GM04504 (cell line): ENCODE measurements around the gene TBX15.

Experiments used
- DNase-seq: peaks from one replicate; pipeline ENCODE4 v3.0.0-alpha.2; 2012; ENCODE audit warnings: low read depth

Gene TBX15

DNA sequence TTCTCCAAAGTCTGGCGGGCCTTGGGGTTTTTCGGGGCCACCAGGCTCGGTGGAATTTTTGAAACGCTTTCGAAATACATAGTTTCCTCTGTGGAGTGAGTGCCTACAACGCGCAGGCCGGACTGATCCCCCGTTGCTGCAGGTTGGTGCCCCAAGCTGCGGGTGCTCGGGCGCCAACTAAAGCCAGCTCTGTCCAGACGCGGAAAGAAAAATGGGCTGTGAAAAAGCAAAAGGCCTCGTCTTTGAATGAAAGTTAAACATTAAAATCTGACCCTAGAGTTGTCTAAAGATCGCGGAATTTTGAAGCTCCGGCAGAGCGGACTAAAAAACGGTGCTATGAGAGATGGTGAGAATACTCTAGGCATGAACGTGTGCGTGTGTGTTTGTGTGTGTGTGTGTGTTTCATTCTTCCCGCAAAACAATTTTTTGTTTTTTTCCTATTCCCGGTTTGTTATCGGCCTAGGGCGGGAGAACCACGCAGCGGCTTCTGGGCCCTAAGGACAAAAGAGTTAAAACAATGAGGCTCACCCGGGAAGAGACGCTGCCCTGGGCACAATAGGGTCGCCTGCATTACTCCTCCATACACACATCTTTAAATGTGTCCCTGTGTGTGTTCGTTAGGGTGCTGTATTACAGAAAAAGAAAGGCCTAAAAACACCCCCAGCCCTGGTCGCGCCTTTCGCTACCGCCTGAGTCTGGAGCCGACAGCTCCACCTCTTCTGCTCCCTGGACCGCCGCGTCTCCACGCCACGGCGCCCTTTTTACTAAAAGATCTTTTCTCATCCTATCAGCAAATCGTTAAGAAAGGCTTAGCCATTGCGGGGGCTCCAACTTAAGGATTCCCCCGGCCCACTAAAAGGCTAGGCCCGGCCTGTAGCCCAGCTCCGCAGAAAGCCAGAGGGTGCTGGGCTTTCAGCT lies 3.2 kb downstream of the TBX15 start:
- DNase-seq: no peak

DNA sequence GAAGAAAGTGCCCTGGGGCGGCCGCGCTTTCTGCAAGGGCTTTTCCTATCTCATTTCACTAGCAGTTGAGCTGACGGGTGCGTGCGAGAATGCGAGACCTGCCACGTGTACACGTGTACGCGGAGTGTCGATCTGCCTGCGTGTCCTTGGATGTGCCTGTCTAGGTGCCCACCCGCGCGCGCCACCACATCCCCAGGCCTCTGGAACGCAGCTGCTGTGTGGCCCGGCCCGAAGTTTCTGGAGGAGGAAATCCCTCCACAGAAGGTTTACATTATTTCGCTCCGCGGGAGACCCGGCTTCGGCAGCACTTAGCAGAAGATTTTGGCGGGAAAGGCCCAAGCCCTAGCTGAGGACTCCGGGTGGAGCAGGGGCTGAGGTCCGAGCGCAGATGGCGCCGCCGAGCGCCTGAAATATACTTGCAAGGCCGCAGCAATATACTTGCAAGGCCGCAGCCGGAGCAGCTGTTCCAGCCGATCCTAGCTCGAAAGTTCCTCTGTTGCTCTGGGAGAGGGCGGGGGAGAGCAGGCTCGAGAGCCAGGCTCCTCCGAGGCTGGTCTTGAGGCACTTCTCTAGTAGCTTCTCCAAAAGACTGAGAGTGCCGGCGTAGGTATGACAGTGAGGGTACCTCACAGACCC lies 3.9 kb downstream of the TBX15 start:
- peak; percentile 60 for DNase-seq

DNA sequence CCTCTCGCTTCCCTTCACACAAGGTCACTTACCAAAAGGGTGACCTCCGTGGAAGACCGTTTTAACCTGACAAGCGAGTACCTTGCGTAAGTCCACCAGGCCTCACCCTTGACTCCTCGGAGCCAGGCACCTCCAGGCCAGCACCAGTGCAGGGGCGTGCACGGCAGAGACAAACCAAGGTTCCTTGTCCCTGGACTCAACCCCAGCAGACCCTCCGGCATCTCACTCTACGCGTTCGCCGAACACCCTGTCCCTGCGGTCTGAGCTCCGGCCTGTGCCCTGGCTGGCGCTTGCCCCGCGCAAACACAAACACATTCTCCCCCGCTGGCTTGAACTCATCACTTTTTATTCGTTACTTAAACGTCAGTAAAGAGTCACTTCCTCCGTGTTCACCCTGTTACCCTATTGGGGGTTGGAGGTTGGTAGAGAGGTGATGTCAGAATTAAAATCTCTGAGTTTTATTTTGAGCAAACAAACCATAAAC lies 4.5 kb downstream of the TBX15 start:
- DNase-seq: no peak

DNA sequence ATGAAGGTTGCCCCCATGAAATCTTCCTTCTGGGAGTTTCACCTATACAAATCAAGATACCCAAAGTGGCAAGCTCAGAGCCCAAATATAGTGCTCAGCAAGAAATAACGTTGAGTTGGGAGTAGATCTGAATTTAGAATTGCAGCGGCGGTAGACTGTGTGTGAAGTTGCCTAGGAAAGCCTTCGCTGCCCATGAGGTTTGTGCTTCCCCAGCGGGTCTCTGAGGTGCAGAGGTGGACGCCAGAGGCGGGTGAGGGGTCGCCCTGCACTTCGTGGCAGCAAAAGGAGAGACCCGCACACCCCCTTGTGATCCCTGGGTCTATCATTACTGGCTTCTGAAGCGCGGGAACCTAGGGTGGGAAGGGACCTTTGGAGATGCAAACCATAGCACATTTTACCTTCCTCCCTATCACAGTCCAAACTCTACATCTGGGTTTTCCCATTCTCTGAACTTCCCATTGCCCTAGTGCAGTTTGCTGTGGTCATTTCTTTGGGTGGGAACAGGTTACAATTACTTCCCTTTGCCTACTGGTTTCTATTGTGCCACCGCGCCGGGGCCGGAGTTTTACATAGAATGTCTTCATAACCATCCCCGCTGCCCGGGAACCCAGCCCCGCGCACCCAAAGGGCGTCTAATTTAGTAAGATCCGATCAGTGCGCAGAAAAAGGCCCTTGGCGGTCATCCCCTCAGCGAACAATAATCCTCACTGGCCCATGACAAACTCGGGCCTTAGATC lies 5.2 kb downstream of the TBX15 start:
- no peak for DNase-seq

DNA sequence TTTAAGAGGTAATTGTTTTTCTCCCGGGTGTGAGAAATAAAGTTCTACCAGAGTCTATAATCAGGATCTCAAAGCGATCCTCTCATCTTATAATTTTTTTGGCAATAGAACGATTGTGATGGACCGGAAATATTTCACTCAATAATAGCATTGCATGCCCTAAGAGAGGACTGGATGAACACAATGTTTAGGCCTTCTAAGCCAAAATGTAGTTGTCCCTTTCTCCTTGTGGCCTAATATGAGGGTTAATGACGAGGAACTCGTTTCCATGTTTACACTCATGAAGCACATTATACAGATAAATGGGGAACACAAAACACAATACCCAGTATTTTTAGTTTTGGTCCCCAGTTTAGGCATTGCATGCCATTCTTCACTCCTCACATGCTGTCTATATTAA lies 5.9 kb downstream of the TBX15 start:
- no peak for DNase-seq

DNA sequence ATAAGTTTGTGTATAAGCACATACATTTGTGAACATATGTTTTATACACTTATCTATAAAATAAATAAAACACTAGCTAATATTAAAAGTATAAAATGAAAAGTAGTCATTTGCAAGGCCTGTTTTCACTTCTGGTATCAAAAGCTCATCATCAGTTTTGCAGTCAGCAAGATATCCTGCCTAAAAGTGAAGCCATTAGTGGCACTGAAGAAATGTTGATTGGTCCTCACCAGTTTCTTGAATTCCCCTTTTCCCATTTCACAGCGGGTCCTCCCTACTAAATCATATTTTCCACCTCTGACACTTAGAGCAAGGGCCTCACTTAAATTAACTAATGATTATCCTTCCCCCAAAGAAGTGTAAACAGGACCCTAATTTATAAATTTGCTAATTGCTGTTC lies 6.7 kb downstream of the TBX15 start:
- DNase-seq: no peak

DNA sequence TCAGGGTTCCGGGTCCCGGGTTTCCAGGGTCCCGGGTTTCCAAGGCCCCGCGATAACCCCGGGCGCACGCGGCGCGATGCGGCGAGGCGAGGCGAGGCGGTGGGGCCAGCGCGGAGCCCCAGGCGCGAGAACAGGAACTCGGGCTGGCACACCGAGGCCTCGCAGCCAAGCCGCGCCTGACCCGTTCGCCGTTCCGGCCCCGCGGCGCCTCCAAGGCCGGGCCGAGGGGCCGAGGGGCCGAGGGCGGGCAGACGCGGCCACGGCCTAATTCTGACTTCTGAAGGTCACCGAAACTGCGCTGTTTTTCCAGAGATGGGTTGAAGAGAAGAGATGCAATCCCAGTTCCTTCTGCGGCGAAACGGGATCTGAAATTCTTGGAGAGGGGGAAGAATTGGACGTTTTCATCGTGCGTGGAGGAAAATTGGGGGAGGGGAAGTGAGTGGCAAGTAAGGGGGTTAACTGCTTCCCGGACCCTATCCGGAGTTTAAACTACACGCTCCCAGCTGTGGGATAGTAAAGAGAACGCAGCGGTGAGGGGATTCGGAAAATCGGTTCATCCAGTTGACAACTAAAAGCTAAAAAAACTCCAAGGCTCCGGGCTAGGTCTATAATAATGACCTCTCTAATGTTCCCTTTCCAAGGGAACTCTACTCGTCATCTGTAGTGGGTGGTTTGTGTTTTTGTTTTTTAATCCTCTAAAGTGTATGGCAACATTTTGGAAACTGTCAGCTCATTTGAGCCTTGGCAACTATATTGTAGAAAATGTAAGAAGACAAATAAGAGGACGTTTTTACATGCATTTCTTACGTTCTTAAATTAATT lies 8.2 kb downstream of the TBX15 start:
- no peak for DNase-seq

DNA sequence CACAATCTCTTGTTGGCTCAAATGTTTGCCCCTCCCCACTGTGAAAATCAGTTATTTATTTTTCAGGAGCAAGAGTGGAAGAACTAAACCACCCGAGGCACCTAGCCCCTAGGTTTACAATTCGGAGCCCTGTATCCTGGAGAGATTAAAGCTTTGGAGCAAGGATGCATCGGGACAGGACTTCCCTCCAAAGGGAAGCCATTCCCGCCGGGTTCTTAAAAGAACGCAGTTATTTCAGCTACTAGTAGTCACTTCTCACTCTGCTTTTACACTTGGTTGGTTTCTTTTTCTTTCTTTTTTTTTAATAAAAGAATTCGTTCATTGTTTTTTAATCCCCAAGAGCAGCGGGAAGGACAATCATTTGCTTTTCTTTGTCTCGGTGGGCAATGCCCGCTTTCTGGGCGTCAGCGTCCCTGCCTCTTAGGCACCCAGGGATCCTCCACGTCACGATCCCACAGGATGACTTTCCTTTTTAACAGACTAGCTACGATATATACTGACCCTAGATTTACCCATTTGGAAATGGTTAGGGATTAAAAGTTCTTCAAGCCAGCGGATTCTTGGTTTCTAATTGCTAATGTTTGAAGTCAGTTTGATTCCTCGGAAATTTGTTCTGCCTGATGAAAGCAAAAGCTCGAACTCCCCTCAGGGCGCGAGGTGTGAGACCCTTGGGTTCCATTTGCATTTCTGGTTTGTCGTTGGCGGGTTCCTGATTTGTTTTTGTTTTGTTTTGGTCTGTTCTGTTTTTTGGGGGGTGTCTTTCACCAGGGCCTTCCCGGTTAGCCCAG lies 9.0 kb downstream of the TBX15 start:
- no peak for DNase-seq

DNA sequence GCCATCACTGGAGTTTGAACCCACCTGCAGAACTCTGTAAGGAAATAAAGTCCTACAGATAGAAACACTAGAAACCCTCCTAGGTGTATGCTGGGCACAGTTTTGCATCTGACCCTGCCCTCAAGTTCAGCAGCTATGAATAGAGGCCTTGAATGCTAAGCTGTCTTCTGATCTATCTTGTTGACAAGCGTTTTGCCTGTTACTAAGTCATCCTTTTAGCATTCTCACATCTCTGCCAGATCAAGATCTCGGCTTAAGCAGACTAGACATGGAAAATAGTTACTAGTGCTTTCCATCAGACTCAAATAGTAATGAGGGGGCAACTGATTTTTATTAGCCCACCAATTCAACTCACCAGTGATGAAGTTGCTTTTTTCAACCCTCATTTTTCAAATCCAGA lies 10.5 kb downstream of the TBX15 start:
- DNase-seq: no peak

DNA sequence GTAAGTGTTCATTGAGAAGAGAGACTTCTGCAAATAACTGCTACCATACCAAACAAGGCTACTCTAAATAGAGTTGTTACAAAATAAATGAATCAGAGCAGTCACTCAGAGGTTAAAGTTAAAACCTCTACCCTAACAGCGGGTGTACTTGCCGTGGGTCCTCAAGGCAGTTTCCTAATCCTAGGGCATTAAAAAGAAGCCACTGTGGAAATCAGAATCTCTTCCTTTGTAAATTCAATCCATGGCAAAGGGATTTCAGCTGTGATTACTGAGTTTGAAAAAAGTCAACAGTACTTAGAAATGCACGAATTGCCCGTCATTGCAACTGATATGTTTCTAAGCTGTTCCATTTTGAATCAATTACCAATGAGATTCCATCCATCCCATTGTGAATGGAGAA lies 13.5 kb downstream of the TBX15 start:
- DNase-seq: no peak

DNA sequence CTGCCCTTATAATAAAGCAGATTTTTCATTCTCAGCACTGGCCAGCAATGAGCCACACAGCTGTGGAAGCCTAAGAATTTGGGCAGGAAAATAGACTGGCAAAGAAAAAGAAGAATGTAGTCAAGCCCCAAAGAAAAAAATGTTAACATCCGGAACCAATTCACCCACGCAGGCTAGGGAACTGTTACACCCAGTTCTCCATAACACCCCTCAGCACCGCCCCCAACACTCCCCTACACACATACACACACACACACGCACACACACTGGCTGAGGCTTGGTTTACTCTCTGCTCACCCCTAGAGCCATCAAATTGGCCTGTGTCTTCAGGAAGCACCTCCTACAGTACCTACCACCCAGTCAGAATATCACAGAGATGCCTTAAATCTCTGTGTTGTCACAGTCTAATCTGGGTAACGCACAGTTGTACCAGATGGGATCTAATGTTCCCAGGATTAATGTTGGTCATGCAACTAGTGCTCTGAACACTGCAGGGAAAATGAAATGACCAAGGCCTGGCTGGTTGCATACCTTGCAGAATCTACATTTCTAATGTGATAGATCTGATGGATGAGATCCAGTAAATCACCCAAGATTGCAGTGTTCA lies 14.5 kb downstream of the TBX15 start:
- no peak for DNase-seq

DNA sequence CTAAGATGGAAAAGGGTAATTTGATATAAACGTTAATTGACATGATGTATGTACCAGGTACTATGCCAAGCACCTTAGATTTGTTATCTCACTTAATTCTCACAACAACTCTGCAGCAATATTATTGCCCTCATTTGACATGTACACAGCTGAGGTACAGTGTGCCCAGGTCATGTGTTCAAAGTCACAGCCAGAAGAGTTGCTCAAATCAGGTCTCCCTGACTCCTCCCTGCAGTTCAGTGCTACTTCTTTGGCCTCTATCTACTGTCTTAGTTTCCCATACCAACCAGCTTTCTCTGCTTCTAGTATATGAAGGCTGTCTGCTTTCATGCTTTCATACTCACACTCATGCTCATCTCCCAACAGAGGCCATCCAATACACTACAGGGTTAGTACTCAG lies 15.1 kb downstream of the TBX15 start:
- no peak for DNase-seq

DNA sequence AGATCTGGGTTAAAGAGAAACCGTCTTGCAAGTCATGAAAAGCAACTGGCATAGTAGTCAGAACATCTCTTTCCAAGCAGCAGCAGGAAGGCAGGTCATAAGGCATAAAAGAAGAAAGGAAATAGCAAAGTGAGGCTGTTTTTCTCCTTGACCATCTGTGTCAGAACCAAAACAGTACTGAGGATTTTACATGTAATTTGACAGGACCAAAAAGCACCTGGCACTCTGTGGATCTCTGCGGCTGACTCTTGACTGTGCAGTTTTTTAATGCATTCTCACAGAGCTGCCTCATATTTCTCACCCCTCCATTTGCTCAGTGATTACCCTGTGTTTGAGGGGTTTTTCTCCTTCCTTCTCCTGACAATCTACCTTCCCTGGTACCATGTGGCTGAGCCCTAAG lies 17.7 kb downstream of the TBX15 start:
- no peak for DNase-seq

DNA sequence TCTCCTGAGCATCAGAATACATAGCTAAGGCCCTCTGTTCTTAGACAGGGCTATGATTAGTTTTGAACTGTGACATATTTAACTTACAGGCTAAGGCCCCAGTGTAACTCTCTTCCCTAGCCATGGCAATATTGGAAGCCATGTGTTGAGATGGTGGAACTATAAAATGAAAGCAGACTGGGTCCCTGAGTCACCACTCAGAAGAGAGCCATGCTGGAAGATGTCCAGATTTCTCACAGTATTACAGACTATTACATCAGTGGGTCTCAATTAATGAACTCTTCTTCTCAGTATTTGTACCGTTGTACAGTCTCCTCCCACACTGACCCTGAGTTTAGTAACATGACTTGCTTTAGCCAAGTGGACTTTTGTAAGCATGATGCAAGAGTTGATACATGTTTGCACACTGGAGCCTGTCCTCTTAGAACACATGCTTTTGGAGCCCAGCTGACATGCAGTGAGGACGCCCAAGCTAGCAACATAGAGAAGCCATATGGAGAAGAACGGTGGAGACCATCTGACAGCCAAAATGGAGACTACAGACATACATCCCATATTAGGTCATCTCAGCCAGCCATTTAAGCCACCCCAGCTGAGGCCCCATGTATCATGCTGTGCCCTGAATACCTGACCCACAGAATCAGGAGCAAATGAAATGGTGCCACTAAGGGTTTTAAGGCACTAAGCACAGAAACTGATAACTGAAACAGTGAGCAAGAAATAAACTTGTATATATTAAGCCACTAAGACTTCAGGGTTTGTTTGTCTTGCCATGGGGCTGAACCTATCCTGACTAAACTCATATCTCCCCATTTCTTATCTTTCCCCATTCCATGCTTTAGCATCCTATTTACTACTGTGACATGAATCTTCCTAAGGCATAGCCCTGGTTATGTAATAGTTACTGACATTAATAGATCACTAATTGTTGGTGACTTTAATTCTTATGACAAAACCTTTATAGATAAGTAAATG lies 24.4 kb downstream of the TBX15 start:
- DNase-seq: peak; percentile 84

DNA sequence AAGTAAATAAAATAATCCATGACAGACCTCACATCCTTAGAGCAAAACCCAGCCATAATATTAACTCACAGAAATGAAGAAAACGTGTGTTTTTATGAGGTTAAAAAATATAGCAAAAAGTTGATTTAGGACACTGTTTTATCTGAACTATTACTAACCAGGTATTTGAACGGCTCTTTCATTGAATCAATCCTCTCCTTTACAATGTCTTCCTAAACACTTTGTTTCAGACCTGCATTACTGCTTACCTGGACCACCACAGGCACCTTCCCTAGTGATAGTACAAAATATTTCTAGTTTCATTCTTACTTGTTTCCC lies 25.0 kb downstream of the TBX15 start:
- no peak for DNase-seq

DNA sequence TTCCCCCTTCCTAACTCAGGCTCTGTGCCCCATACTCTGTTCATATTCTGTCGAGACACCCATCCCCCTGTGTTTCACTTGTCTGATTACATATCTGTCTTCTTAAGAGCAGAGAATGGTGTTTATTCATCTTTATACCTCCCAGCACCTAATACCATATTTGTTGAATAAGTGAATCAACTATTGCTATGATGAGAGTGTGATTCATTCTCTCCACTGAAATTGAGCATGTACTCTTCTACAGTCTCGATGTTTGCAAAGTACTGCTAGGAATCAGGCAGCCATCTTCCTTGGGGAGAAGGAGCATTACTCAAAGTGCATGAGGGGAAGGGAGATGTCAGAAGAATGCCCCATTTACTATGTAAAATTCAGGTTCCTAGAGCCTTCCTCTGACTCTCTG lies 27.0 kb downstream of the TBX15 start:
- no peak for DNase-seq

DNA sequence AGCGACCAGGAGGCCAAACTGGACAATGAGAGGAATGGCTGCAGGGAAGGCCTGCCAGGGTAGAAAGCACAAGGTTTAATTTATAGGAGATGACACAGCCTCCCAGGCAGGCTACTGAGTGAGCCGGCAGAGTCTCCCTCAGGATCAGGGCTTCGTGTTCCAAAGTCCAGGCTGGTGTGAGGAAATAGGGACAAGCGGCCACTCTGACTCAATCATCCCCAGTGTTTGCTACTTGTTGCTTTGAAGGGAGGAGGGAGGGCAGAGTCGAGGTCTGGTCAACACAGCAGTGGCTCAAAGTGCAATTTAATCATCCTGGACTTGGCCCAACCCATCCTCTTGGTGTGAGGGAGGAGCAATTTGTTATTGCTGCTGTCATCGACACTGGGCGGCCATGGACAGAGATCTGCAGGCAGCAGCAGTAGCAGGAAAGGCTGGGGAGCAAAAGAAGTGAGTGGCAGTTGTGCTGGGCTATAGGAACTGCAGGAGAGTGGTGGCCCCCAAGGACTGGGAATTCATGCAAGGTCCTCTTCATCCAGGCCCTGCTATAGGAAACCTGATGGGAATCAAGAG lies 27.5 kb downstream of the TBX15 start:
- peak; percentile 98 for DNase-seq

DNA sequence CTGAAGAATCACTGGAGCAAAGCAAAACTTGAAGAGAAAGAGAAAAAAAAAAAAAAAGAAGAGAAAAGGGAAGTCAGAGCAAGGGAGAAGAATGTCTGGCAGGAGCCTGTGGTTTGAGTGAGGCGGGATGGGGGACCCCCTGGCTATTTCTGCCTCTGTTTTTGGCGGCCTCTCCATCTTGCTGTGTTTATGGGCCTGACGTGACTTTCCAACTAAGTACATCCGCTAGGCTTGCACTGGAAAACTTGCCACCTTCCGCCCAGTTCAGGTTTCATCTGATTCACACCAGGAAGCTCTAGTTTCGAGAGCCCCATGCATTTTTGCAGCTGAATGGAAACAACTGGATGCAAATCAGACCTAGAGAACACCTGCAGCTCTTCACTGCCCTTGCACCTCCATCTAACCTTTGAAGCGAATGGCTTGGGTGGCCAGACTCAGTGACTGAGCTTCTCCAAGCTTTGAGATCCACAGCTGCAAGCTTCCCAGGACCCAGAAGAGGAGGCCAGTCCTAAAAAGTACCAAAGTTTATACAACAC lies 28.0 kb downstream of the TBX15 start:
- no peak for DNase-seq
